Measurements from ENCODE around the gene ZBTB24. TPM values are rescaled to one million over a fixed set of nuclear protein-coding genes. Genes with fewer than 3 reads are reported as not detected.
A peak's percentile ranks its signal among the peaks of the same experiment; 100 is the strongest.

ZBTB24 gene
- total RNA-seq, 1 experiment from 2014 or later = 27.3 TPM

GRCh38 chr6:109513571-109514071 lies 30.6 kb upstream of the ZBTB24 start:
- Mint-ChIP-seq H3K36me3 (ENCODE audit: insufficient read depth in 1 of 3, low read depth in 3 of 3) (peaks cover 13 to 52% (median 17%) of the 10 kb centered on the region in 3 experiments), H3K4me3 (no peak overlapping the region), H3K4me1 (peaks cover 32 to 38% of the 10 kb centered on the region in 2 experiments), H3K27ac (peak overlapping the region; percentile 30 to 97 (median 86); a peak in 6 of 7 replicates), H3K9me3 (peaks cover 25 to 39% of the 10 kb centered on the region in 2 experiments), H3K27me3 (ENCODE audit: low read depth) (no peaks in the 10 kb centered on the region)
- no CpG with 5 or more reads among the region's 2 CpGs for WGBS (ENCODE audit: extremely low coverage, insufficient read length, low lambda C conversion rate)
- Histone ChIP-seq H2BK5ac (ENCODE audit: insufficient read length, low read length) (no peak overlapping the region), H4K20me1 (ENCODE audit: control insufficient read depth, insufficient read depth, insufficient read length) (no peaks in the 10 kb centered on the region), H3K4me2 (ENCODE audit: insufficient read depth, insufficient read length, low read length) (no peak overlapping the region), H3K4ac (ENCODE audit: low read depth, low read length) (no peak overlapping the region), H3K9me3 (ENCODE audit: control insufficient read depth, low read depth, low read length) (peaks cover 10% of the 10 kb centered on the region), H3K9ac (ENCODE audit: extremely low read depth, insufficient read length, low read length) (no peak overlapping the region), H3K4me1 (ENCODE audit: insufficient read depth, low read length) (no peaks in the 10 kb centered on the region), H4K5ac (ENCODE audit: insufficient read length, low read depth, low read length) (no peak overlapping the region), H3K79me1 (ENCODE audit: insufficient read depth, low read depth, low read length, poor library complexity, severe bottlenecking) (no peaks in the 10 kb centered on the region), H2AFZ (ENCODE audit: low read length) (peak overlapping the region; percentile 82), H3K23me2 (ENCODE audit: insufficient read length, low read depth, low read length, poor library complexity, severe bottlenecking) (no peaks in the 10 kb centered on the region), H3K14ac (ENCODE audit: insufficient read depth, low read length) (no peak overlapping the region), H4K91ac (ENCODE audit: insufficient read length, low read depth, low read length) (no peak overlapping the region), H4K8ac (replicated peaks; ENCODE audit: insufficient read length, low read depth, low read length) (no peak overlapping the region), H3K27me3 (ENCODE audit: insufficient read depth, low read length) (no peaks in the 10 kb centered on the region), H3K79me2 (ENCODE audit: insufficient read depth, low read length) (no peaks in the 10 kb centered on the region), H2BK120ac (ENCODE audit: low read depth, low read length, poor library complexity, severe bottlenecking) (no peak overlapping the region), H3K23ac (ENCODE audit: insufficient read length, low read depth, low read length) (no peak overlapping the region), H2BK15ac (ENCODE audit: low read depth, low read length) (no peak overlapping the region), H3K56ac (ENCODE audit: insufficient read length, low read depth, low read length) (no peak overlapping the region), H2BK12ac (ENCODE audit: insufficient read length, low read depth, low read length) (no peak overlapping the region), H2AK5ac (ENCODE audit: insufficient read length, low read length) (no peak overlapping the region), H3K18ac (ENCODE audit: insufficient read length, low read depth, low read length) (no peak overlapping the region), H2BK20ac (ENCODE audit: low read depth, low read length, poor library complexity, severe bottlenecking) (no peak overlapping the region), H3K27ac (ENCODE audit: insufficient read length, low read depth, low read length) (peak overlapping the region; percentile 47), H3T11ph (ENCODE audit: low read length) (no peak overlapping the region)
- no peak for DNase-seq
- TF ChIP-seq, protein P1, sequence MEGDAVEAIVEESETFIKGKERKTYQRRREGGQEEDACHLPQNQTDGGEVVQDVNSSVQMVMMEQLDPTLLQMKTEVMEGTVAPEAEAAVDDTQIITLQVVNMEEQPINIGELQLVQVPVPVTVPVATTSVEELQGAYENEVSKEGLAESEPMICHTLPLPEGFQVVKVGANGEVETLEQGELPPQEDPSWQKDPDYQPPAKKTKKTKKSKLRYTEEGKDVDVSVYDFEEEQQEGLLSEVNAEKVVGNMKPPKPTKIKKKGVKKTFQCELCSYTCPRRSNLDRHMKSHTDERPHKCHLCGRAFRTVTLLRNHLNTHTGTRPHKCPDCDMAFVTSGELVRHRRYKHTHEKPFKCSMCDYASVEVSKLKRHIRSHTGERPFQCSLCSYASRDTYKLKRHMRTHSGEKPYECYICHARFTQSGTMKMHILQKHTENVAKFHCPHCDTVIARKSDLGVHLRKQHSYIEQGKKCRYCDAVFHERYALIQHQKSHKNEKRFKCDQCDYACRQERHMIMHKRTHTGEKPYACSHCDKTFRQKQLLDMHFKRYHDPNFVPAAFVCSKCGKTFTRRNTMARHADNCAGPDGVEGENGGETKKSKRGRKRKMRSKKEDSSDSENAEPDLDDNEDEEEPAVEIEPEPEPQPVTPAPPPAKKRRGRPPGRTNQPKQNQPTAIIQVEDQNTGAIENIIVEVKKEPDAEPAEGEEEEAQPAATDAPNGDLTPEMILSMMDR (conservative IDR thresholded peaks at IDR 0.05) = no peak

Data from H9 (cell line).